ENCODE data around the gene CYB561D1.
"Not testable (repeated sequence)": the region's sequence is repeated elsewhere in the genome, so short reads cannot be mapped to it uniquely, and the experiment has no call there.

CYB561D1 gene

GRCh38 chr1:109493805-109494539 is at the start of gene CYB561D1:
Gene CYB561D1 (plus strand): TSS chr1:109494094. CDS start chr1:109494140, 46 bp downstream.
- DNase-seq (ENCODE audit: low read depth in 2 of 2) = peak; percentile 74 to 77

- DNase-seq (ENCODE audit: low read depth in 2 of 2) = no peak
Measured at GRCh38 chr1:109444346-109444745, 49.5 kb upstream of the CYB561D1 start.

- DNase-seq (ENCODE audit: low read depth in 2 of 2) = not testable (repeated sequence)
Measured at GRCh38 chr1:109445949-109446695, 47.8 kb upstream of the CYB561D1 start.

- no peak for DNase-seq (ENCODE audit: low read depth in 2 of 2)
Measured at GRCh38 chr1:109447524-109447923, 46.4 kb upstream of the CYB561D1 start.

- no peak for DNase-seq (ENCODE audit: low read depth in 2 of 2)
Measured at GRCh38 chr1:109454497-109455133, 39.3 kb upstream of the CYB561D1 start.

GRCh38 chr1:109457819-109458218 is 36.1 kb upstream of the CYB561D1 start:
- no peak for DNase-seq (ENCODE audit: low read depth in 2 of 2)

- DNase-seq (ENCODE audit: low read depth in 2 of 2) = no peak
Measured at GRCh38 chr1:109466125-109466451, 27.8 kb upstream of the CYB561D1 start.

- DNase-seq (ENCODE audit: low read depth in 2 of 2) = no peak
Measured at GRCh38 chr1:109466452-109467300, 27.2 kb upstream of the CYB561D1 start, which contains the start of gene SYPL2. Gene SYPL2 (plus strand): TSS chr1:109466546. CDS start chr1:109466844, 298 bp downstream.

- DNase-seq (ENCODE audit: low read depth in 2 of 2) = no peak
Measured at GRCh38 chr1:109467301-109467777, 26.6 kb upstream of the CYB561D1 start.

- no peak for DNase-seq (ENCODE audit: low read depth in 2 of 2)
Measured at GRCh38 chr1:109468061-109468460, 25.8 kb upstream of the CYB561D1 start.

GRCh38 chr1:109468903-109469302 is 25.0 kb upstream of the CYB561D1 start:
- no peak for DNase-seq (ENCODE audit: low read depth in 2 of 2)

GRCh38 chr1:109470245-109470644 is 23.6 kb upstream of the CYB561D1 start:
- no peak for DNase-seq (ENCODE audit: low read depth in 2 of 2)

- no peak for DNase-seq (ENCODE audit: low read depth in 2 of 2)
Measured at GRCh38 chr1:109472779-109473178, 21.1 kb upstream of the CYB561D1 start.

GRCh38 chr1:109473284-109474057 is 20.4 kb upstream of the CYB561D1 start:
- DNase-seq (ENCODE audit: low read depth in 2 of 2) = not testable (repeated sequence)

- DNase-seq (ENCODE audit: low read depth in 2 of 2) = no peak
Measured at GRCh38 chr1:109474697-109475096, 19.2 kb upstream of the CYB561D1 start.

GRCh38 chr1:109475261-109475660 is 18.6 kb upstream of the CYB561D1 start:
- no peak for DNase-seq (ENCODE audit: low read depth in 2 of 2)

- no peak for DNase-seq (ENCODE audit: low read depth in 2 of 2)
Measured at GRCh38 chr1:109476825-109477224, 17.1 kb upstream of the CYB561D1 start.

- no peak for DNase-seq (ENCODE audit: low read depth in 2 of 2)
Measured at GRCh38 chr1:109477821-109478220, 16.1 kb upstream of the CYB561D1 start.

GRCh38 chr1:109478806-109479205 is 15.1 kb upstream of the CYB561D1 start:
- no peak for DNase-seq (ENCODE audit: low read depth in 2 of 2)

- no peak for DNase-seq (ENCODE audit: low read depth in 2 of 2)
Measured at GRCh38 chr1:109479311-109479710, 14.6 kb upstream of the CYB561D1 start.

- no peak for DNase-seq (ENCODE audit: low read depth in 2 of 2)
Measured at GRCh38 chr1:109479901-109480300, 14.0 kb upstream of the CYB561D1 start.

Measured in stimulated activated CD8-positive, alpha-beta memory T cell treated with anti-CD3 and anti-CD28 coated beads, Interleukin-15, amount 100 ng/mL, for 4 hours (primary cell).